IMR-90 (cell line): ENCODE data around the gene RIOK2.
A peak's percentile ranks its signal among the peaks of the same experiment; 100 is the strongest.

ENCODE experiments used
- BHLHE40 ChIP-seq: fragments of 150-350 bp; IDR thresholded peaks from 2 replicates; pipeline ENCODE4 v1.6.1; 2016; ENCODE audit warnings: mild to moderate bottlenecking, low read depth, low read length
- CEBPB ChIP-seq: IDR thresholded peaks from 2 replicates; pipeline ENCODE4 v1.6.1; 2012; ENCODE audit warnings: low read depth, low read length, improper control_type of control experiment
- MAFK ChIP-seq: IDR thresholded peaks from 2 replicates; pipeline ENCODE4 v1.6.1; 2012; ENCODE audit warnings: low read depth, low read length, improper control_type of control experiment
- MXI1 ChIP-seq: IDR thresholded peaks from 2 replicates; pipeline ENCODE4 v1.6.1; 2012; ENCODE audit warnings: low read depth, mild to moderate bottlenecking, low read length, moderate library complexity, borderline replicate concordance
- POLR2A ChIP-seq: IDR thresholded peaks from 2 replicates; pipeline ENCODE4 v1.6.1; 2012; ENCODE audit warnings: mild to moderate bottlenecking, low read depth, low read length
- TF ChIP-seq, protein P1 (sequence below): conservative IDR thresholded peaks from 2 replicates; pipeline ENCODE4 v1.5.1; 2012; ENCODE audit warnings: mild to moderate bottlenecking, low read depth, low read length, improper control_type of control experiment
- TF ChIP-seq, protein P2 (sequence below): fragments of 150-350 bp; IDR thresholded peaks from 2 replicates; pipeline ENCODE4 v1.6.1; 2017; ENCODE audit warnings: mild to moderate bottlenecking, antibody characterized with exemption, low read length, low read depth

DNA sequence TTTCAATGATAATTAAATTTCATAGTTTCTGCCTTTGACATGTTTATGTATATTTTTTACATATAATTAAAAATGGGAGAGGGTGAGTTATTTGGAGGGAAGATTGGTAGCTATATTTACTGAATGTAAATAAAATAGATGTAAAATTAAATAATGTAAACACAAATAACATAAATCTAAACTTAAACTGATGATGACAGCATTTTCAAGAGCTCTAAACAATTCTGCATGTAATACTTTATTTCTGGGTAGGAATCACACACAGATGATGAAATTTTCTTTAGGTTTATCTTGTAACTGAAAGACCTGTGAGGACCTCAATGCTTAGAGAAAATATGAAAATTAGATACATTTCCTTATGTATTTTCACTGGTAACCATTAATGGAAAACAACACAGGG, 42.2 kb upstream of the RIOK2 start:
- TF ChIP-seq POLR2A (no peak), MXI1 (no peak), CEBPB (no peak), MAFK (peak; percentile 66), BHLHE40 (no peak)
- TF ChIP-seq, protein P1, sequence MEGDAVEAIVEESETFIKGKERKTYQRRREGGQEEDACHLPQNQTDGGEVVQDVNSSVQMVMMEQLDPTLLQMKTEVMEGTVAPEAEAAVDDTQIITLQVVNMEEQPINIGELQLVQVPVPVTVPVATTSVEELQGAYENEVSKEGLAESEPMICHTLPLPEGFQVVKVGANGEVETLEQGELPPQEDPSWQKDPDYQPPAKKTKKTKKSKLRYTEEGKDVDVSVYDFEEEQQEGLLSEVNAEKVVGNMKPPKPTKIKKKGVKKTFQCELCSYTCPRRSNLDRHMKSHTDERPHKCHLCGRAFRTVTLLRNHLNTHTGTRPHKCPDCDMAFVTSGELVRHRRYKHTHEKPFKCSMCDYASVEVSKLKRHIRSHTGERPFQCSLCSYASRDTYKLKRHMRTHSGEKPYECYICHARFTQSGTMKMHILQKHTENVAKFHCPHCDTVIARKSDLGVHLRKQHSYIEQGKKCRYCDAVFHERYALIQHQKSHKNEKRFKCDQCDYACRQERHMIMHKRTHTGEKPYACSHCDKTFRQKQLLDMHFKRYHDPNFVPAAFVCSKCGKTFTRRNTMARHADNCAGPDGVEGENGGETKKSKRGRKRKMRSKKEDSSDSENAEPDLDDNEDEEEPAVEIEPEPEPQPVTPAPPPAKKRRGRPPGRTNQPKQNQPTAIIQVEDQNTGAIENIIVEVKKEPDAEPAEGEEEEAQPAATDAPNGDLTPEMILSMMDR = no peak
- TF ChIP-seq, protein P2, sequence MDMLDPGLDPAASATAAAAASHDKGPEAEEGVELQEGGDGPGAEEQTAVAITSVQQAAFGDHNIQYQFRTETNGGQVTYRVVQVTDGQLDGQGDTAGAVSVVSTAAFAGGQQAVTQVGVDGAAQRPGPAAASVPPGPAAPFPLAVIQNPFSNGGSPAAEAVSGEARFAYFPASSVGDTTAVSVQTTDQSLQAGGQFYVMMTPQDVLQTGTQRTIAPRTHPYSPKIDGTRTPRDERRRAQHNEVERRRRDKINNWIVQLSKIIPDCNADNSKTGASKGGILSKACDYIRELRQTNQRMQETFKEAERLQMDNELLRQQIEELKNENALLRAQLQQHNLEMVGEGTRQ = no peak
